ENCODE results near the gene ETFA.

The ETFA gene

DNA sequence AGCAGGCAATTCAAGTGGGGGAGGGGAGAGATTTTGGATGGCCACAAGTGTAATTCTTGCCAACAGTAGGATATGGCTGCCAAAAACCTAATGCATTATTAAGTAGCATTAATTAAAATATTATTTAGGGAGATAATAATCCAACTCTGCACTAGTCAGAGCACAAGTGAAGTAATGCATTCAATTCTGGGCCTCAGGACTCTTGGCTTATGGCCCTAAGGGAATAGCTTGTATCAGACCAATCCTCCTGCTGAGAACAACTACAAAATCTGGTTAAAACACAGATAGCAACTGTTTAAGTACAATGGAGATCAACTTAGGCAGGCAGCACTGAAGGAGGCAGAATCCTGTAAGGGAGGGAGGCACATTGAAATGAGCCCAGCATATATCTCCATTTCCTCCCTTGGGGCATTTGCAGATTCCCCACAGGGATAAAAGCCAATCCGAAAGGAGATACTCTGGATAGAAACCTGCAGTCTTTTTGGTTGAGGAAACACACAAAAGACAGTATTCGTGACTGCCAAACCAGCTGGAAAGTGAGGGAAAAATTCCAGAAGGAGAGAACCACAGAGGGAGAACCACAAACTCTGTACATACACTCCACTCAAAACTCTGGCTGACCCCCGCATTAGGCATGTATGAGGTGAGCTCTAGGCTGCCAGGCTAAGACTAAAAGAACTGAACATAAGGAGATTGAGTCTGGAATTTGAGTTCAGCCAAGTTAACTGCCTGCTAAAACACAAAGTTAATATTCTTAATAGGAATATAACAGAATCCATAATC lies 57.4 kb downstream of the ETFA start:
- no peak overlapping the region for H3K4me3 Mint-ChIP-seq
- DNase-seq (ENCODE audit: low spot score in 2 of 2) (no peak), ATAC-seq (ENCODE audit: low read depth) (no peak)
- no peaks in the 10 kb centered on the region for H3K4me1 Mint-ChIP-seq
- H3K36me3 Mint-ChIP-seq: peaks cover 3% of the 10 kb centered on the region
- H3K9me3 Mint-ChIP-seq: no peaks in the 10 kb centered on the region
- no peak overlapping the region for H3K27ac Mint-ChIP-seq
- H3K27me3 Mint-ChIP-seq: no peaks in the 10 kb centered on the region

- H3K27ac Mint-ChIP-seq: no peak overlapping the region
- no peak for ATAC-seq (ENCODE audit: low read depth)
- H3K27me3 Mint-ChIP-seq: no peaks in the 10 kb centered on the region
- no peaks in the 10 kb centered on the region for H3K9me3 Mint-ChIP-seq
- H3K4me3 Mint-ChIP-seq: no peak overlapping the region
- H3K36me3 Mint-ChIP-seq: peaks cover 3% of the 10 kb centered on the region
- DNase-seq (ENCODE audit: low spot score in 2 of 2): no peak
- H3K4me1 Mint-ChIP-seq: no peaks in the 10 kb centered on the region
These were observed 59.0 kb downstream of the ETFA start for GRCh38 chr15:76252249-76252648.

DNA sequence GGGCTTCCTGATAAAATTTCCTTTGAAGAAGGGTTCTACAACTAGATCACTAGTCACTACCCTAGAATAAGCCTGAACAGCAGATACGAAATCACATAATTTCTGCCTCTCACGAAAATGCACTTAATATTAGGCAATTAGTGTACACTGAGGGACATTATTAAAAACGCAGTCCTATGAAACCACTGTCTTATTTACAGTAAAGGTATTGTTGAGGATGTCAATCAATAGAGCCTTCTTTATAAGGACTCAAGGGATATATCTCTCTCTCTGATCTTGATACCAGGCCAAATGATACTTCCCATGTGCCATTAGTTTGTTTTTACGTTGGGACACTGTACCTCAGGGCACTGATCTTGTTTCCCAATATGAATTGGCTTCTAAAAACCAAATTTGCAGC lies 59.6 kb downstream of the ETFA start:
- Mint-ChIP-seq H3K27ac (no peak overlapping the region), H3K4me1 (no peaks in the 10 kb centered on the region), H3K9me3 (no peaks in the 10 kb centered on the region), H3K4me3 (no peak overlapping the region), H3K27me3 (no peaks in the 10 kb centered on the region), H3K36me3 (peaks cover 3% of the 10 kb centered on the region)
- ATAC-seq (ENCODE audit: low read depth): no peak
- no peak for DNase-seq (ENCODE audit: low spot score in 2 of 2)

DNA sequence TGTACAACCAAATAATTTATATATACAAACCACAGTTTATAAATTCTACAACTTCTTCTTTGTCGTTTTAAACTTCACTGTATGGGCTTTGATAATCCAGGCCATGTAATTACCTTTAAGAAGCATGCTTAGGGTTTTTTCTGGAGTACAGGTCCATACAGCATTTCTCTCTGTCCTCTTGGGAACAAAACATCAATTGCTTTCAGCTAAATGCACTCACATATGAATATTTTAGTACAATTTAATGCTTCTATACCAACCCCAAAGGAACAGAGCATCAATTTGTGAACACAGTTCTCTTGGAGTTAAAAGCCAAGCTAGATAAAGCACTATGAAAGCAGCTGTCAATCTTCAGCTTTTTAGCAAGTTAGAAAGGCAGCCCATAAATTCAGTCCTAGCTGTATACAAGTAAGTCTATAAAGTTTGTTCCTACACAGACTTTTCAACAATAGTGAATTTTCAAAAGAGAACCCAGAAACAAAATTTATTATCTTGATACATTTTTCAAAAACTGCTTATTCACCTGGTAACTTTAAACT lies 66.1 kb downstream of the ETFA start:
- no peaks in the 10 kb centered on the region for H3K4me1 Mint-ChIP-seq
- no peaks in the 10 kb centered on the region for H3K27me3 Mint-ChIP-seq
- no peaks in the 10 kb centered on the region for H3K9me3 Mint-ChIP-seq
- DNase-seq (ENCODE audit: low spot score in 2 of 2) (no peak), ATAC-seq (ENCODE audit: low read depth) (no peak)
- no peak overlapping the region for H3K27ac Mint-ChIP-seq
- no peak overlapping the region for H3K4me3 Mint-ChIP-seq
- peaks cover 13% of the 10 kb centered on the region for H3K36me3 Mint-ChIP-seq

GRCh38 chr15:76239786-76240185 lies 71.5 kb downstream of the ETFA start:
- ATAC-seq (ENCODE audit: low read depth) (no peak), DNase-seq (ENCODE audit: low spot score in 2 of 2) (no peak)
- Mint-ChIP-seq H3K36me3 (peaks cover 8% of the 10 kb centered on the region), H3K4me3 (no peak overlapping the region), H3K27me3 (no peaks in the 10 kb centered on the region), H3K27ac (no peak overlapping the region), H3K9me3 (no peaks in the 10 kb centered on the region), H3K4me1 (peaks cover 2% of the 10 kb centered on the region)

GRCh38 chr15:76236350-76236749 lies 74.9 kb downstream of the ETFA start:
- H3K27ac Mint-ChIP-seq: no peak overlapping the region
- H3K9me3 Mint-ChIP-seq: no peaks in the 10 kb centered on the region

DNA sequence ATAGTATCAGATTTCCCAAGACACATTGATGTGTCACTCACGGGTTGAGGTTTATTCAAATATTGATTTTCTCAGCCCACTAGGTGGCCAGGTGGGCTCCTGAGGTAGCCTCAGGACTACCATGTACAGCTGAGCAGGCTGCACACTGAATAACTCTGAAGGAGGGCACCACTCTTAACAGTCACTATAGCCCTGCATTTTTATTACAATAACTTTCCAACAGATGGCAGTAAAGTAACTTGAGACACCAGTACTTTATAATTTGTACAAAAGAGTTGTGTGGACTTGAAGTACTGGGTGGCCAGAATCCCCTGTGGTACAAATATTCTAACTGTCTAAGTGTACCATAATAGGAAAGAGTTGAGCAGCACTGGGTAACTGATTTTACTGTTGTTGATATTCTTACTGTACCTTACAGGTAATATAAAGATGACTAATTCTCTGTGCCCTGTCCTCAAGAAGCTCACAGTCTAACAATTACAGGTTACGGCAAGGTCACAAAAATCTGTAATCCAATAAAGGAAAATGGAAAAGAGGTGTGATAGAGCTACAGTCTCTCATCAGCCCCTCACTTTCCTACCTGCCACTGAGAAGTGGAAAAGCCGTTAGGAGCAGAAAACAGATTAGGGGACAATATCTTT lies 76.0 kb downstream of the ETFA start:
- no peak overlapping the region for H3K4me3 Mint-ChIP-seq
- H3K27ac Mint-ChIP-seq: no peak overlapping the region
- peak; percentile 66 for ATAC-seq (ENCODE audit: low read depth)

More at GRCh38 chr15:76236350-76236749, 74.9 kb downstream of the ETFA start:
- peaks cover 2% of the 10 kb centered on the region for H3K4me1 Mint-ChIP-seq
- ATAC-seq (ENCODE audit: low read depth) (no peak), DNase-seq (ENCODE audit: low spot score in 2 of 2) (no peak)
- H3K36me3 Mint-ChIP-seq: peaks cover 3% of the 10 kb centered on the region
- no peak overlapping the region for H3K4me3 Mint-ChIP-seq
- no peaks in the 10 kb centered on the region for H3K27me3 Mint-ChIP-seq

DNA sequence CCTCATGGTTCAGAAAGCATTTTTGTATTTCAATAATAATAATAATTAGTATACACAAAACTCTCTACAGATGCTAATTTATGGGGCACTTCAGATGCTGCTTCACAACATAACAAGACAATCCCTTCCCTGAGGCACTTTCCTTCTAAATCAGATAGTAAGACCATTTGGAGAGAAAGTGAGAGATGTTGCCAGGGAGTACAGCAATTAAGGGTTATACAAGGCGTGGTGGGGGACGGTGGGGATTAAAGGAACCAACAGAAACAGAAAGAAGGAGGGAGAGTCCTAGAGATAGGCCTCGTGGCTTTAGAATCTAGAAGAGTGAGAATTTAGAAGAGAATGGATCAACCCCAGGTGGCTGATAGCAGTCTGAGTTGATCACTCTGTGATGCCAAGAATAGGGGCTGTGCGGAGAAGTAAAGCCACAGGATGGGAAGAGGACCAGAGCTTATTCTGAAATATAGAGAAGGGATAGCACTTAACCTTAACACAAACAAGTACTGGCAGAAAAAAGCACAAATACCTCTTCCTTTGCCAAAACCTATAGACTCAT lies 76.9 kb downstream of the ETFA start:
- no peak for ATAC-seq (ENCODE audit: low read depth)
- Mint-ChIP-seq H3K36me3 (peaks cover 9% of the 10 kb centered on the region), H3K27ac (no peak overlapping the region), H3K4me3 (no peak overlapping the region), H3K27me3 (no peaks in the 10 kb centered on the region), H3K9me3 (no peaks in the 10 kb centered on the region), H3K4me1 (peaks cover 2% of the 10 kb centered on the region)
- DNase-seq (ENCODE audit: low spot score in 2 of 2): no peak

More for the DNA sequence above, 76.0 kb downstream of the ETFA start:
- H3K9me3 Mint-ChIP-seq: no peaks in the 10 kb centered on the region
- H3K36me3 Mint-ChIP-seq: peaks cover 6% of the 10 kb centered on the region
- DNase-seq (ENCODE audit: low spot score in 2 of 2): no peak
- peaks cover 2% of the 10 kb centered on the region for H3K4me1 Mint-ChIP-seq
- no peaks in the 10 kb centered on the region for H3K27me3 Mint-ChIP-seq

- DNase-seq (ENCODE audit: low spot score in 2 of 2) (no peak), ATAC-seq (ENCODE audit: low read depth) (no peak)
- H3K9me3 Mint-ChIP-seq: no peaks in the 10 kb centered on the region
- H3K27ac Mint-ChIP-seq: no peak overlapping the region
- no peaks in the 10 kb centered on the region for H3K27me3 Mint-ChIP-seq
- H3K36me3 Mint-ChIP-seq: peaks cover 9% of the 10 kb centered on the region
- H3K4me1 Mint-ChIP-seq: peaks cover 2% of the 10 kb centered on the region
- no peak overlapping the region for H3K4me3 Mint-ChIP-seq
These were observed 77.3 kb downstream of the ETFA start for GRCh38 chr15:76233921-76234320.

DNA sequence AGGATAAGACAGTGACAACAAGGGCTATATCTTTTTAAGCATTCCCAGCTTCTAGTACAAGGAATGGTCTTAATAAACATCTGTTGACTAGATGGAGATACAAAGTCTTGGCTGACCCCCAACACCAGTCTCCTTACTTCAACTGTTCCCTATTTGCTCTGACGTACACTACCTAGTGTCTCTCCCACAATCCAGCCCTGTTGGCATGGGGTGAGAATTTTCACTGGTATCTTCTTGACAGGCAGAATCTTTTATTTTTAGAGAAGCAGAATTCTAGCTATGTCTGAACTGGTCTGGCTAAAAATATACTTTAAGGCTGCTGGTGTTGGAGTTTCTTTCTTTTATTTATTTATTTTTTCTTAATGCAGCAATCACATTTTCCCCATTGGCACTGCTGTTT lies 82.0 kb downstream of the ETFA start:
- Mint-ChIP-seq H3K9me3 (no peaks in the 10 kb centered on the region), H3K4me1 (no peaks in the 10 kb centered on the region), H3K36me3 (peaks cover 21% of the 10 kb centered on the region), H3K4me3 (no peak overlapping the region), H3K27ac (no peak overlapping the region), H3K27me3 (no peaks in the 10 kb centered on the region)
- ATAC-seq (ENCODE audit: low read depth): no peak
- DNase-seq (ENCODE audit: low spot score in 2 of 2): no peak

- ATAC-seq (ENCODE audit: low read depth) (no peak), DNase-seq (ENCODE audit: low spot score in 2 of 2) (no peak)
- H3K27me3 Mint-ChIP-seq: no peaks in the 10 kb centered on the region
- H3K27ac Mint-ChIP-seq: no peak overlapping the region
- H3K9me3 Mint-ChIP-seq: peaks cover 2% of the 10 kb centered on the region
- H3K4me1 Mint-ChIP-seq: no peaks in the 10 kb centered on the region
- peaks cover 39% of the 10 kb centered on the region for H3K36me3 Mint-ChIP-seq
- no peak overlapping the region for H3K4me3 Mint-ChIP-seq
These were observed 87.7 kb downstream of the ETFA start for GRCh38 chr15:76223521-76223920.

DNA sequence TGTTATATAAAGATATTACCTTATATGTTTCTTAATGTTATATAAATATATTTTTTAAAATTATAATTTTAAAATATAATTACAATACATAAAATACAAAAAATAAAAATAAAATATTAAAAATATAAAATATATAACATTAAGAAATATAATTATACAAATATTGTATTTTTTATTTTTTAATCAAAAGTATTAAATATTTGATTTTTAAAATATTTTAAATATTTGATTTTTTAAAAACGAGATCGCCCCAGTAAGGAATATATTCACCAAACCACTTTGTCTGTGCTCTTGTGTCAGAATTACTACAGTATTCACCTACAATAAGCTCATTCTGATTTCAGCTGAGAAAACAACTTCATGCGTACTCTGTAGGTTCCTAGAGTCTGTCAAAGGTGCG lies 89.1 kb downstream of the ETFA start:
- peaks cover 2% of the 10 kb centered on the region for H3K9me3 Mint-ChIP-seq
- H3K36me3 Mint-ChIP-seq: peaks cover 42% of the 10 kb centered on the region
- no peak overlapping the region for H3K4me3 Mint-ChIP-seq
- DNase-seq (ENCODE audit: low spot score in 2 of 2) (no peak), ATAC-seq (ENCODE audit: low read depth) (no peak)
- no peak overlapping the region for H3K27ac Mint-ChIP-seq
- H3K4me1 Mint-ChIP-seq: peaks cover 1% of the 10 kb centered on the region
- H3K27me3 Mint-ChIP-seq: no peaks in the 10 kb centered on the region

DNA sequence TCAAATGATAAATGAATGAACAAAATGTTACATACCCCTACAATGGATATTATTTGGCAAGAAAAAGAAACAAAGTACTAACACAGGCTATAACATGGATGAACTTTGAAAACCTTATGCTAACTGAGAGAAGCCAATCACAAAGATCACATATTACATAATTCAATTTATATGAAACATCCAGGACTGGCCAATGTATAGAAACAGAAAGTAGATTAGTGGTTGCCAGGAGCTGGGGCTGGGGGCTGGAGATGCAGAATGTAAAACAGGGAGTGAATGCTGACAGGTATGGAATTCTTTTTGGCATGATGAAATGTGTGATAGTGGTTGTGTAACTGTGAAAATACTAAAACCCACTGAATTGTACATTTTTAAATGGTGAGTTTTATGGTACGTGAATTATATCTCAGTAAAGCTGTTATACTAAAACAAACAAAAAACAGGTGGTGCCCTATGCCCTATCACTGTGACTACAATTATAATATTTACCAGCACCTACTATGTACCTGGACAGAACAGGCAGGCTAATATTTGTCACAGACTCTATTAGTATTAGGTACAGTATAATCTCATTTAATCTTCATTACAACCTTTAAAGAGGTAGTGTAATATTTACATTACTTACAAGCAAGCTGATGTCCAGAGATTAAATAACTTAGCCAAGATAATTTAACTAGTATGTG lies 90.0 kb downstream of the ETFA start:
- Mint-ChIP-seq H3K27ac (no peak overlapping the region), H3K27me3 (no peaks in the 10 kb centered on the region), H3K4me3 (no peak overlapping the region), H3K36me3 (peaks cover 44% of the 10 kb centered on the region), H3K4me1 (peaks cover 2% of the 10 kb centered on the region), H3K9me3 (peaks cover 2% of the 10 kb centered on the region)
- ATAC-seq (ENCODE audit: low read depth) (no peak), DNase-seq (ENCODE audit: low spot score in 2 of 2) (no peak)

GRCh38 chr15:76217882-76218217 lies 93.4 kb downstream of the ETFA start:
- Mint-ChIP-seq H3K27me3 (no peaks in the 10 kb centered on the region), H3K36me3 (peaks cover 34% of the 10 kb centered on the region), H3K9me3 (peaks cover 2% of the 10 kb centered on the region), H3K4me3 (no peak overlapping the region), H3K27ac (no peak overlapping the region), H3K4me1 (peaks cover 2% of the 10 kb centered on the region)
- ATAC-seq (ENCODE audit: low read depth) (no peak), DNase-seq (ENCODE audit: low spot score in 2 of 2) (no peak)
